Stimulated activated CD8-positive, alpha-beta memory T cell treated with anti-CD3 and anti-CD28 coated beads, Interleukin-15, amount 100 ng/mL, for 4 hours (primary cell): Measurements from ENCODE around the gene REPIN1.
"Not testable (repeated sequence)": the region's sequence is repeated elsewhere in the genome, so short reads cannot be mapped to it uniquely, and the experiment has no call there.

ENCODE experiments used
- DNase-seq, 2 donors: peaks; one replicate each; pipeline ENCODE4 v3.0.0-alpha.2; 2020; ENCODE audit warnings: low read depth in 2 of 2

REPIN1 gene

GRCh38 chr7:150376560-150376959 lies 7.9 kb downstream of the REPIN1 start:
- no peak for DNase-seq

GRCh38 chr7:150377196-150377595 lies 8.6 kb downstream of the REPIN1 start:
- no peak for DNase-seq

DNA sequence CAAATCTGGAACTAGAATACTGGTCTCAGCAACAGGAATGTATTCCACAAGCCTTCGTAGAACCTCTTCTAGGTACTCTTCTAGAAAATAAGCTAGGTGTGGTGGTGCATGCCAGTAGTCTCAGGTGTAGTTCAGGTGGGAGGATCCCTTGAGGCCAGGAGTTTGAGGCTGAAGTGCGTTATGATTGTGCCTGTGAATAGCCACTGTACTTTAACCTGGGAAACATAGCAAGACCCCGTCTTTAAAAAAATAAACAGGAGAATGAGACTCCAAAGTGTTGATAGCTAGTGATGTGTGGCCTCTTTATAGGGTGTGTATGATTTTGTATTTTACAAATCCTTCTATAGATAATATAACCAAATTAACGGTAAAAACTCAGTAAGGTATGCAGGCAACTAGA lies 9.0 kb downstream of the REPIN1 start:
- no peak for DNase-seq

DNA sequence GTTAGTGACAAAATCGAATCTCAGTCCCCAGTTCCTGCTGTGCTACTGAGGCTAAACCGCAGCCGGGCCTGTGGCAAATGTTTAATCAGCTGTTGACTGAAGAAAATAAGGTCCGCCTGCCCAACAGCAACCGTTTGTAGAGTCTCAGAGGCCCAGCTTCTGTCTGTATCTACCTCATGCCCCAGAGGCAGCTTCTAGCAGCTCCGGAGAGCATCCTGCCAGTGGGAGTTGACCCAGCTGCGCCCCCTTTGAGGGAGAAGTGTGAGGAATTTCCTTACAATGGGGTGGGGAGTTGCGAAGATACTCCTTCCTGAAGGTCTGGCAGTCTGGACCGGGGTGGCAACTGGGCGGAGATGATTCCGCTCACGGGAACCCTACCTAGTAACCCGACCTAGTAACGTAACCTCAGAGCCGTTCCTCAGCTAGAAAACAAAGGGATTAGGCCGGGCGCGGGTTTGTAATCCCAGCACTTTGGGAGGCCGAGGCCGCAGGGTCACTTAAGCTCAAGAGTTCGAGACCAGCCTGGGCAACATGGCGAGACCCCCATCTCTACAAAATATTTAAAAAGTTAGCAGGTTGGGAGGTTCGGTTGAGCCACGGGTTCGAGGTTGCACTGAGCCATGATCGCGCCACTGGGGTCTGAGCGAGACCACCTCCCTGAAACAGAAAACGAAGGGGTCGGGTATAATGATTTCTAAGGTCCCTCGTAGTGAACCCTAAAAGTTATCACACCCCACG lies 9.7 kb downstream of the REPIN1 start:
- DNase-seq, result no peak

DNA sequence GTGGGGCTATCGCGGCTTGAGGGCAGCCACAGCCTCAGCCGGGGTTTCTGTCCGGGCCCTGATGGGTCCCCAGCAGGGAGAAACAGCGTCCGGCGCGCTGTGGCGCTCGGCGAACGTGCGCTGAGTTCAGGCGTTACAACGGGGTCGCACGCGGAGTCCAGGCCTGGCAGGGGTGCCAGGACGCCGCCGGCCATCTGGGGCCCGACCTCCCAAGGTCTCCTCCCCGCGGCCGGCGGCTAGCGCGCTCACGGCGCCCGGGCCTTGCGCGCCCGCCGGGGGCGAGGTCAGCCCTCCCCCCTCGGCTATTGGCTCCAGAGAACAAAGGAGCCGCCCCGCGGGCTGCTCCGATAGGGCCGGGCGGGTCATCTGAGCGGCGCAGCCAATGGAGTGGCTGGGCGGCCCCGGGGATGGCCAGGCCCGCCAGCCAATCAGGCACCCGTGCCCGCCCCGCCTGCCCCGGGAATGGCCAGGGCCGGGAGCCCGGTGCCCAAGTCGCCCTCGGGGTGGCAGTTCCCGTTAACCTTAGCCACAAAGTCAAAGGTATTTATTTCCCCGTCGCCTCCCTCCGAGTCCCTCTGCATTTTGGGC lies 10.3 kb downstream of the REPIN1 start, which contains the start of gene ZNF775:
ZNF775 (plus strand) TSS at position 478 of the 588 bp plus-strand sequence. CDS start 9,141 bp downstream, outside the sequence.
- DNase-seq, result peak; percentile 81 to 84

GRCh38 chr7:150379441-150380379 lies 11.1 kb downstream of the REPIN1 start:
- no peak for DNase-seq

GRCh38 chr7:150380463-150380862 lies 11.8 kb downstream of the REPIN1 start:
- DNase-seq, result no peak

- no peak for DNase-seq
These were observed 12.5 kb downstream of the REPIN1 start for GRCh38 chr7:150381096-150381495.

DNA sequence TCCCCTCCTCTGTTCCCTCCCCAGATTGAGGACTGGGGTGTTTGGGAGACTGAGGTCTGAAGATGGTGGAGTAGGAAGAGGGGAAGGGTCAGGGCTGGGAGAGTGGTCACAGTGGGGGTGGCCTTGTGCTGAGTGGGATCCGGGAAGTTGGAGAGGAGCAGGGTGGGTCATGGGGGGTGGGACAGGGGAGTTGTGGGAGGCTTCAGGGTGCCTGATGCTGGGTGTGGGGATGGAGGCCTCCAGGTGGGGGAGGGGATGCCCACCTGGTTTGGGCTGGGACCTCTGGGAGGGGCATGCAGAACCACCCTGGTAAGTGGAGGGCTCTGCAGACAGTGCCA lies 13.1 kb downstream of the REPIN1 start:
- DNase-seq, result no peak

- DNase-seq, result no peak
These were observed 13.7 kb downstream of the REPIN1 start for GRCh38 chr7:150382123-150382843.

- DNase-seq, result no peak
These were observed 14.2 kb downstream of the REPIN1 start for GRCh38 chr7:150382844-150383225.

DNA sequence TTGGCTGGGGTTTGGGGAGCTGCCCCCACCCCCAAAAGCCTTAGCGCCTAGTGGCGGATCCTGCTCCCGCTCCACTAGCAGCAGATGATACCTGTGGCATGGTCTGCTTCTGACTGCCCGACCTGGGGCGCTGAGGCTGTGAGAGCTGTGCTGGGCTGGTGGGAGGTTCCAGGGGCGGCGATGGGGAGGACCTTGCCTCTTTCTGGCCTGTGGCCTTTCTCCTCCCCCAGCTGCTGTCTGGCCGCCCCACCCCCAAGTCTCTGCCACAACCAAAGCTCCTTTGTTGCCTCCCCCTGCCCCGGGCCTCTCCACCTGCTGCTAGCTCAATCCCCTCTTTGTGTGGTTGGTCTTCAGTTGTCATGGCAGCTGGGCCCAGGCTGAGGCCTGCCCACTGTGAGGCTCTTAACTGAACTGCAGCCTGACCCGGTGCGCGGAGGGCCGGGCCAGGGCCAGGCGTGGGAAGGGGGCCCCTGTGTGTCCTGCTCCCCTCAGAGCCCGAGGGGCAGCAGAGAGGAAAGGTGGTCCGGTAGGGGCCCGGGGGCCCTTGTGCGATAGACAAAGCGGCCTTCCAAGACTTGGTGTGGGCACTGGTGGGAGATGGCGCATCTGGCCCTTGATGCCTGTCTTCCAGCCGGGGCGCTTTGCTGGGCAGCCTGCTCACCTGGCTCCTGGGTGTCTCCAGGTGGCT lies 15.2 kb downstream of the REPIN1 start:
- no peak for DNase-seq

DNA sequence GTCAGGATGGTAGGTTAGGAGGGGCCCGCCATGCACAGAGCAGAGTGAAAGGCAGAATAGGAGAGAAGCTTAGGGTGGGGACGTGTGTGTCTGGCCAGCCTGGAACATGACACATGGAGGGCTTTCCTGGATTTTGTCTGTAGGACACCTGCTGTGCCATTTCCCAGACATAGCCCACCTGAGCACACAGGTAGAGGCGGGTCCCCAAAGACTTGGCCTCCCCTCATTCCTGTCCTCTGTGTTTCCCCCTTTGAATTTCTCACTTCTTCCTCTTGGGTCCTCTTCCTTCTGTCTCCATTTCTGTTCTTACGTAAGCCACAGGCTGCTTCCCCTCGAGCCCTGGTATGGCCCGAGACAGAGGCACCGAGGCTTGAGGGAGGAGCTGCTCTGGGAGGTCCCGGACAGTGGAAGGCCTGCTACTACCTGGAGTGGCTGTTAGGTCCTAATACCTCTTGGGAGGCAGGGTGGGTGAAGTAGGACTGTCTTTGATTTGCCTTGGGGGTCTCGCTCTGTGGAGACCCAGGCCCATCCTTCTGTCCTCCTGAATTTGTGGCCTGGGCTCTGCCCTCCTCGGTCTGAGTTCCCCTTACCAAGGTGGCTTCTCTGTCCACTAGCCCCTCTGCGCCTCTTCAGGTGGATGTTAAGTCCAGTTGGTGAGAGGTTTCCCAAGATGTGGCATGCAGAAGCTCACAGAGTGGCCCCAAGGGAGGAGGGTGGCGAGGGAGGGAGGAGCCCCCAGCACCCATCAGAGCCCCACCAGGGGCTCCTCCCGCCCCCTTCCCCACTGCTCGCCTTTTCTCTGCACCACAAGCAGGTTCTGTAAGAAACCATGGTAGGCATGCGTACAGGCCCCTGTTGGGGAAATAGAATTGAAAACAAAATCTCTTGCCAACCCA lies 16.0 kb downstream of the REPIN1 start:
- DNase-seq, result no peak

DNA sequence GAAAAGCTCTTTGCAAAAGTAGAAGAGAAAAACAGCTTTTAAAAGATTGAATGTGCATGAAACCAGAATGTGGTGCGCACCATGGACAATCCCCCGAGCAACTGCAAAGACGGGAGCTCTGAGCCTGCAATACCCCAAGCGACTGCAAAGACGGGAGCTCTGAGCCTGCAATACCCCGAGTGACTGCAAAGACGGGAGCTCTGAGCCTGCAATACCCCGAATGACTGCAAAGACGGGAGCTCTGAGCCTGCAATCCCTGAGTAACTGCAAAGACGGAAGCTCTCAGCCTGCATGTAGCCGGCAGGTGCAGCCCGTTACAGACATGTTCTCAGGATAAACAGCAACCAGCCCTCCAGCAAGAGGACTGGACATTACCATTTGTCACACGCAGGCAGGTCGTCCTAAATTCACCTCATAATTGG lies 16.7 kb downstream of the REPIN1 start:
- DNase-seq, result no peak

- not testable (repeated sequence) for DNase-seq
These were observed 17.3 kb downstream of the REPIN1 start for GRCh38 chr7:150385884-150386283.

DNA sequence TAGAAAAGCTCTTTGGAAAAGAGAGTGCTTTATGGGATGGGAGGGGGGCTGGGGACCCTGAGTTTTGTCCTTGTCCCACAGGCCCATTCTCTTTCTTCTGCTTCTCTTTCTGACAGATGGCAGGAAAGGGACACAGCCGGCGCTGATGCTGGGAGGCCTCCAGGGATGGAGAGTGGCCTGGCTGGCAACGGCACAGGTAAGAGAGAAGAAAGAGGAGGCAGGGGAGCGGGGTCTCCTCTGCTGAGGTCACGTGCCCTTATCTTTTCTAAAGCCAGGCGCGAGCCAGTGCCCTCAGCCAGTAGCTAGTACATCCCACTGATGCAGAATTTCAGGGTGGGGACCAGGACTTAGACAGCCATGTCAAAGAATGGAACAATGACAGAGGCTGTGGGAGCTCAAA lies 19.7 kb downstream of the REPIN1 start:
- DNase-seq, result no peak

GRCh38 chr7:150388709-150389531 lies 20.3 kb downstream of the REPIN1 start:
- DNase-seq, result no peak

GRCh38 chr7:150389532-150389816 lies 20.9 kb downstream of the REPIN1 start:
- DNase-seq, result no peak

GRCh38 chr7:150390205-150390604 lies 21.6 kb downstream of the REPIN1 start:
- DNase-seq, result no peak

DNA sequence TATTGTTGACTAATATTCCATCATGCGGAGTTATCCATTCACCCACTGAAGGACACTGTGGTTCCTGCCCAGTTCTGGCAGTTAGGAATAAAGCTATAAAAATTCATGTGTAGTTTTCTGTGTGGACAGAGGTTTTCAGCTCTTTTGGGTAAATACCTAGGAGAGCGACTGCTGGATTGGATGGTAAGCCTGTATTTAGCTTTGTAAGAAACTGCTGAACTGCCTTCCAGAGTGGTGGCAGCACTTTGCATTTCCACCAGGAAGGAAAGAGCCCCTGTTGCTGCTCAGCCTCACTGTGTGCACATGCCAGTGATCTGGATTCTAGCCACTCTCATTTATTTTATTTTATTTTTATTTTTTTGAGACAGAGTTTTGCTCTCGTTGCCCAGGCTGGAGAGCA lies 24.7 kb downstream of the REPIN1 start:
- no peak for DNase-seq
